ENCODE results near the gene OPN1MW2.
"Not testable (repeated sequence)": the region's sequence is repeated elsewhere in the genome, so short reads cannot be mapped to it uniquely, and the experiment has no call there.

The OPN1MW2 gene

DNA sequence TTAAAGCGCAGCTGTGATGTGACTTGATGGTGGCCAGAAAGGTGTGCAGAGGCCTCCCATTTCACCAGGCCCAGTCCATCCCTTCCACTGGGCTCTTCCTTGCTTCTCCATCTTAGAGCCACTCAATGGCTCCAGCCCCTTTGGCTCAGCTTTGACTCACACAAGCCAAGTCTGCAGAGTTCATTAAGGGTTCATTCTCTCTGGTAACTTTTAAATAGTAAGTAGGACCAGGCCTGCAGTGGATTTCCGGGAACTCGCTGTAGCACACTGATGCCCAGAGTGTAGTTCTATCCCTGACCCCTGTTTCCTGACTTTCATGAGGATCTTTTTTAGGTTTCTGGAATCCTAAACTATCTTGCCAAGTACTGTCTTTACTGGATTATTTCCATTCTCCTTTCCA lies 49.7 kb downstream of the OPN1MW2 start:
- DNase-seq (ENCODE audit: low read depth, low spot score): not testable (repeated sequence)
